NCI-H446 treated with DMSO at 0.1 percent for 48 hours (cell line): ENCODE data around the gene PTBP2.
A peak's percentile ranks its signal among the peaks of the same experiment; 100 is the strongest.
"Not testable (repeated sequence)": the region's sequence is repeated elsewhere in the genome, so short reads cannot be mapped to it uniquely, and the experiment has no call there.

Experiments used
- DNase-seq: peaks from one replicate; lab custom pipeline; 2025; lab: John Stamatoyannopoulos, UW

The PTBP2 gene

GRCh38 chr1:96730574-96731298 lies 9.2 kb downstream of the PTBP2 start:
- no peak for DNase-seq

GRCh38 chr1:96741335-96741734 lies 19.8 kb downstream of the PTBP2 start:
- DNase-seq: no peak

- DNase-seq: no peak
Measured at GRCh38 chr1:96746440-96747420, 25.1 kb downstream of the PTBP2 start.

DNA sequence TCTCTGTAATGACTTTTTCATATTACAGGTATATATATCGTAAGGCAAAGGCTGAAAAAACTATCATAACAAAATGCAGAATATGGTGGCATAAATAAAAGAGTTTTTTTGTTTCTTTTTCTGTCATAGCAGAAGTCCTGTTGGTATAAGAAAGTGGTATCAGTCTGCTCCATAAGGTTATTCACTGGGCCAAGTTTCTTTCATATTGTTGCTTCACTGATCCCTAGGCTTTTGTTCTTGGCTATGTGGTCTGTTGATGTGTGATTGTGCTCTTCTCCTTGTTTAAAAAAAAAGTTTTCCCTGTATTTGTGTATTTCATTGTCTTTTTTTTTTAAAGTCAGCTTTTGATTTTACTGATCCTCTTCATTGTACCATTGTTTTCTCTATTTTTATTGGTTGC lies 26.0 kb downstream of the PTBP2 start:
- DNase-seq: no peak

- no peak for DNase-seq
Measured at GRCh38 chr1:96748078-96748477, 26.5 kb downstream of the PTBP2 start.

GRCh38 chr1:96749618-96750017 lies 28.0 kb downstream of the PTBP2 start:
- DNase-seq: no peak

- no peak for DNase-seq
Measured at GRCh38 chr1:96752394-96752793, 30.8 kb downstream of the PTBP2 start.

DNA sequence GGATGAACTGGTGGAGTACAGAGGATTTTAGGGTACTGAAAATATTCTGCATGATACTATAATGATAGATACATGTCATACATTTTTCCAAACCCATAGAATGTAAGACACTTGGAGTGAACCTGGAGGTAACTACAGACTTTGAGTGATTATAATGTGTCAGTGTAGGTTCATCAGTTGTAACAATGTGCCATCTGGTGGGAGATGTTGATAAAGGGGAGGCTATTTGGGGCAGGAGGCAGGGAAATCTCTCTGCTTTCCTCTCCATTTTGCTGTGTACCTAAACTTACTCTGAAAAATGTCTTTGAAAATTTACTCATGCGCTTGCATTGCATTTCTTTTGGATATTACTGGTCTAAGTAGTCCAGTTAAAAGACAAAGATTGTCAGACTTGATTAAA lies 35.2 kb downstream of the PTBP2 start:
- no peak for DNase-seq

GRCh38 chr1:96762586-96762985 lies 41.0 kb downstream of the PTBP2 start:
- not testable (repeated sequence) for DNase-seq

- DNase-seq: no peak
Measured at GRCh38 chr1:96763514-96763913, 41.9 kb downstream of the PTBP2 start.

DNA sequence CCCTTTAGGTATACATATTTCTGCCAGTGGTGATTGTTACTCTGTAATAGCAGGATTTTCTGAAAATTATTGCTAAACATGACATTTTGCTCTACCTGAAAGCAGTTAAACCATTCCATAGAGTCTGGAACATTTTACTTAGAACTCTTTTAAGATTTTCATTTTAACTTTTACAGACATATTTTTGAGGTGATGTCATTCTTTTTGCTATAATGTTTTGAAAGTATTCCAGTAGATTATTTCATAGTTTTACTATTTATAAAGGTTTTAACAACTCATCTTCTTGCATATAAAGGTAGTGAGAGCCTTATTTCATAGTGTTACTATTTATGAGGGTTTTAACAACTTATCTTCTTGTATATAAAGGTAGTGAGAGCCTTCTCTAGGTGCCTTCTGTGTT lies 42.9 kb downstream of the PTBP2 start:
- no peak for DNase-seq

DNA sequence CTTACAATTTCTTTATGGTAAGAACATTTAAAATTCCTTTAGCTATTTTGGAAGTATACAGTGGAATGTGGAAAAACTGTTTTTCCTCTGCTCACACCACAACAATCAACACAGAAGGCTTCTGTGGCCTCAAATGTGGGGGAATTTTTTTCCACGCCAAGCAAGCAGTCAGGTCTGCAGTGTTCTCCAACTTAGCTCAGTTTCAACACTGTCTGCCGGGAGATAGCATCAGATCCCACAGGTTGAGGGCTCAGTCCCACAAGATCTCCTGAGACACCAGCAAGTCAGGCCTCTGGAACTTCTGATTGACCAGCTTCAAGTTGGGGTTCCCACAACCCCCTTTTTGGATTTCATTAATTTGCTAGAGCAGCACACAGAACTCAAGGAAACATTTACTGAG lies 50.3 kb downstream of the PTBP2 start:
- DNase-seq: no peak

GRCh38 chr1:96772349-96772748 lies 50.8 kb downstream of the PTBP2 start:
- no peak for DNase-seq

GRCh38 chr1:96772972-96773371 lies 51.4 kb downstream of the PTBP2 start:
- no peak for DNase-seq

DNA sequence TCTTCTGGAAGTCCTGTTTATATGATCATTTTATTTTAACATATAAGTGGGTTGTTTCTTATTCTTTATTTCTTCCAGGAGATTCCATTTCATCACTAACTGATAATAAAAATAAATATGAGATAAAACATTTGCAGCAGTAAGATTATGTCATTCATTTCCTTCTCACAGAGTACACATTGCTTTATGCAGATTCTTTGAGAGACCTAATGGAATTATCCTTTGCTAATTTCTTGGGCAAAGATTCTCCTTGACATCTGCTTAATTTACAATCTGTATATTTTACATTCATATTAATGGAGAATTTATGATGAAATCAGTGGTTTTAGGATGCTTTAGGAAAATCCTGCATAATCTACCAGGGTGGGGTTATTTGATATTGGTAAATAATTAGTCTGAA lies 60.6 kb downstream of the PTBP2 start:
- no peak for DNase-seq

GRCh38 chr1:96782856-96783255 lies 61.3 kb downstream of the PTBP2 start:
- DNase-seq: no peak

GRCh38 chr1:96790599-96790998 lies 69.0 kb downstream of the PTBP2 start:
- DNase-seq: no peak

DNA sequence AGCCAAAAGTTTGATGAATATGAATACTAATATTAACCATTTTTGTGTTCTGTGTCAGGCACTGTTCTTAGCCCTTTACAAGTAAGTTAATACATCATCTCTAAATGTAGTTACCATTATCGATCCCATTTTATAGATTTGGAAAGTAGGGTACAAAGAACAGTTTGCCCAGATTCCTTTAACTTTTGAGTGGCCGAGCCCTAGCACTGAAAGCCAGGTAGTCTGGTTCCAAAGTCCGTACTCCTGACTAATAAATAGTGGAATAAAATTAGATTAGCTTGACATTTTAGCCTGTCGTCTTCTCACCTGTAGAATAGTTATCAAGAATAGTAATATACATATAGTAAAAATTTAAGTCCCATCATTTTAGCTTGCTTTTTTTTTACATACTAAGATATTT lies 70.6 kb downstream of the PTBP2 start:
- no peak for DNase-seq

GRCh38 chr1:96801696-96802095 lies 80.1 kb downstream of the PTBP2 start:
- not testable (repeated sequence) for DNase-seq

DNA sequence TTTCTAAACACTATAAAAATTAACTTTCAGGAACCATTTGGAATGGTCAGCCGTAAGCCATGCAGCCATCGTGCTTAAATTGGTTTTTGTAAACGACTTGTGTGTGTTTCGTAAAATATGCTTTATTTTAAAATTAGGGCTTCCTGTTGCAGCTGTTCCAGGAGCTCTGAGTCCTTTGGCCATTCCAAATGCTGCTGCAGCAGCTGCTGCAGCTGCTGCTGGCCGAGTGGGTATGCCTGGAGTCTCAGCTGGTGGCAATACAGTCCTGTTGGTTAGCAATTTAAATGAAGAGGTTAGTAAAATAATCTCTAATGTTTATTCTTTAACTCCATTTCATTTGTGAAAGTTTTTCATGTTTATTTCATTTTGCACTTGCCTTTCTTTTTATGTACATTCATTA lies 83.1 kb downstream of the PTBP2 start:
- no peak for DNase-seq

GRCh38 chr1:96808191-96808590 lies 86.6 kb downstream of the PTBP2 start:
- peak; percentile 28 for DNase-seq

- DNase-seq: no peak
Measured at GRCh38 chr1:96815914-96816313, 94.3 kb downstream of the PTBP2 start.

DNA sequence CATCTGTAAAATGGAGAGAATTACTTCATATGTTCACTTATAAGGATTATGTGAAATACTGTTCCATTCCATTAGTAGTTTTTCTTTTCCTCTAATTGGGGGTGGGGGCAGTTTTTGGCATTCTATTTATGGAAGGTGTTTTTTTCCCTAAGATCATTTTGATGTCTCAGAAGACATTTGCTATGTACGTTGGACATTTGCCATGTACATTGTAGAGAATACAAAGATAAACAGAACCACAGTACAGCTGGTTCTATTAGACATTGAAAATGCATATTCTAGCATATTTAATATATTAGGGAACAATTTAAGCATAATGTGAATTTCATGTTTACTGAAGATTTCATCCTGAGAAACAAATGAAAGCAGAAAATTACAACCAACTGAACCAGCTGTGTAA lies 98.5 kb downstream of the PTBP2 start:
- DNase-seq: no peak
